HEK293 (cell line): Measurements from ENCODE around the gene GALR2.
A peak's percentile ranks its signal among the peaks of the same experiment; 100 is the strongest.

ENCODE experiments used
- CTCF ChIA-PET: fragments of 350-600 bp; formaldehyde crosslinking; extraction: SDS; loops from one replicate; lab custom pipeline; 2021; ENCODE audit warnings: antibody characterized with exemption; lab: Yijun Ruan, JAX
- POLR2A ChIA-PET: fragments of 300-600 bp; formaldehyde crosslinking; extraction: SDS; loops from one replicate; lab custom pipeline; 2020; ENCODE audit warnings: antibody characterized with exemption, inconsistent platforms; lab: Yijun Ruan, JAX
- H3K27ac ChIP-seq: fragments of 200-500 bp; sonication (Bioruptor generic); 2 replicates; pipeline ENCODE4 v1.5.1; 2014; ENCODE audit warnings: low read depth, low read length, control low read depth, inconsistent platforms; ENCODE audit errors: extremely low read depth
- H3K36me3 ChIP-seq, 2 experiments: fragments of 200-500 bp in 1 of 2; sonication (Bioruptor generic) in 1 of 2; 1 replicate in 1 of 2; 2 replicates in 1 of 2; pipeline ENCODE4 v1.5.1; 2014 to 2017; ENCODE audit warnings: inconsistent platforms in 2 of 2, low read length in 2 of 2; ENCODE audit not compliant: control insufficient read depth in 2 of 2, insufficient read depth in 1 of 2
- H3K4me1 ChIP-seq: fragments of 200-500 bp; sonication (Bioruptor generic); 2 replicates; pipeline ENCODE4 v1.5.1; 2014; ENCODE audit warnings: mild to moderate bottlenecking, low read length, inconsistent platforms; ENCODE audit not compliant: control insufficient read depth, insufficient read depth
- H3K4me3 ChIP-seq: 2 replicates; pipeline ENCODE4 v1.5.1; 2011; ENCODE audit warnings: low read depth, mild to moderate bottlenecking, control low read depth, low read length, moderate library complexity
- H3K9me3 ChIP-seq: fragments of 200-500 bp; sonication (Bioruptor generic); 2 replicates; pipeline ENCODE4 v1.5.1; 2014; ENCODE audit warnings: low read depth, low read length, inconsistent platforms; ENCODE audit not compliant: control insufficient read depth, insufficient read depth
- PATZ1 ChIP-seq: fragments of 450-650 bp; formaldehyde crosslinking; IDR thresholded peaks from 2 replicates; pipeline ENCODE4 v1.5.1; 2016; ENCODE audit warnings: missing biosample characterization, missing genetic modification characterization
- TSHZ1 ChIP-seq: fragments of 450-650 bp; formaldehyde crosslinking; IDR thresholded peaks from 2 replicates; pipeline ENCODE4 v1.5.1; 2016; ENCODE audit warnings: missing biosample characterization, missing genetic modification characterization, borderline replicate concordance
- ZBTB17 ChIP-seq: fragments of 450-650 bp; formaldehyde crosslinking; IDR thresholded peaks from 2 replicates; pipeline ENCODE4 v1.5.1; 2016; ENCODE audit warnings: missing biosample characterization, missing genetic modification characterization
- ZBTB26 ChIP-seq: fragments of 450-650 bp; formaldehyde crosslinking; optimal IDR thresholded peaks from 2 replicates; pipeline ENCODE3; 2016; ENCODE audit warnings: missing biosample characterization, mild to moderate bottlenecking, missing genetic modification characterization
- ZBTB7A ChIP-seq: fragments of 450-650 bp; formaldehyde crosslinking; IDR thresholded peaks from 2 replicates; pipeline ENCODE4 v1.5.1; 2016; ENCODE audit warnings: low read depth, missing biosample characterization, missing genetic modification characterization
- ZFP3 ChIP-seq: fragments of 450-650 bp; formaldehyde crosslinking; IDR thresholded peaks from 2 replicates; pipeline ENCODE4 v1.5.1; 2016; ENCODE audit warnings: low read depth, missing biosample characterization, missing genetic modification characterization
- ZNF18 ChIP-seq: fragments of 450-650 bp; formaldehyde crosslinking; IDR thresholded peaks from 2 replicates; pipeline ENCODE4 v1.5.1; 2016; ENCODE audit warnings: missing biosample characterization, missing genetic modification characterization
- ZNF214 ChIP-seq: fragments of 450-650 bp; formaldehyde crosslinking; IDR thresholded peaks from 2 replicates; pipeline ENCODE4 v1.5.1; 2017; ENCODE audit warnings: missing biosample characterization, mild to moderate bottlenecking, missing genetic modification characterization, borderline replicate concordance
- ZNF23 ChIP-seq: fragments of 450-650 bp; formaldehyde crosslinking; IDR thresholded peaks from 2 replicates; pipeline ENCODE4 v1.5.1; 2016; ENCODE audit warnings: missing biosample characterization, missing genetic modification characterization, borderline replicate concordance
- ZNF341 ChIP-seq: fragments of 450-650 bp; formaldehyde crosslinking; IDR thresholded peaks from 2 replicates; pipeline ENCODE4; 2016; ENCODE audit warnings: low read depth, missing biosample characterization, missing genetic modification characterization
- ZNF658 ChIP-seq: fragments of 450-650 bp; formaldehyde crosslinking; IDR thresholded peaks from 2 replicates; pipeline ENCODE4; 2016; ENCODE audit warnings: missing biosample characterization, missing genetic modification characterization

Gene GALR2

GRCh38 chr17:76079535-76079955 lies 5.0 kb downstream of the GALR2 start:
- ChIA-PET POLR2A (interaction anchor here (0.6 to 4.2 kb wide), 7 partner anchors 9 to 200 kb away, joined by 3 to 23 read pairs (median 5); partner anchors contain the start of genes EXOC7 and UBALD2), CTCF (interaction anchor here (0.7 to 1.6 kb wide), 5 partner anchors 16 to 220 kb away, joined by 3 to 10 read pairs (median 3); no protein-coding TSS in a partner anchor)
- no peak for TF ChIP-seq ZNF341
- no peak for TF ChIP-seq ZBTB7A (tag by site-specific recombination)
- TF ChIP-seq ZNF23: no peak
- Histone ChIP-seq H3K27ac (no peak overlapping the region), H3K4me1 (peaks cover 16% of the 10 kb centered on the region), H3K9me3 (no peaks in the 10 kb centered on the region), H3K36me3 (peaks cover 0 to 31% of the 10 kb centered on the region in 2 experiments; a peak in 1 of 3 replicates), H3K4me3 (no peak overlapping the region)

- CTCF ChIA-PET: interaction anchor here (0.5 to 1.6 kb wide), 9 partner anchors 9 to 415 kb away, joined by 3 to 10 read pairs (median 3); no protein-coding TSS in a partner anchor
- Histone ChIP-seq H3K4me1 (peaks cover 16% of the 10 kb centered on the region), H3K9me3 (no peaks in the 10 kb centered on the region), H3K36me3 (peaks cover 2 to 37% of the 10 kb centered on the region in 2 experiments; a peak in 1 of 3 replicates), H3K4me3 (no peak overlapping the region), H3K27ac (no peak overlapping the region)
- no peak for TF ChIP-seq ZFP3 (tag by site-specific recombination)
- TF ChIP-seq ZNF18 (tag by site-specific recombination): no peak
- TF ChIP-seq ZNF214 (tag by site-specific recombination): no peak
- no peak for TF ChIP-seq ZBTB26 (tag by site-specific recombination)
- TF ChIP-seq ZNF658 (tag by site-specific recombination): no peak
- TF ChIP-seq TSHZ1 (tag by site-specific recombination): no peak
- TF ChIP-seq ZBTB17 (tag by site-specific recombination): 0 out of 2 replicates have a peak, but pooled peaks have one; percentile 47
- peak; percentile 23; the same call in 1 of the 2 replicates for TF ChIP-seq PATZ1 (tag by site-specific recombination)
- POLR2A ChIA-PET: interaction anchor here (0.6 to 4.2 kb wide), 8 partner anchors 8 to 199 kb away, joined by 3 to 23 read pairs (median 5); partner anchors contain the start of genes EXOC7 and UBALD2
These were observed 5.6 kb downstream of the GALR2 start for GRCh38 chr17:76079956-76080767.
